AG10803 (cell line): ENCODE measurements around the gene POMT1.
A peak's percentile ranks its signal among the peaks of the same experiment; 100 is the strongest.
"Not testable (repeated sequence)": the region's sequence is repeated elsewhere in the genome, so short reads cannot be mapped to it uniquely, and the experiment has no call there.

Experiments
- DNase-seq: peaks from one replicate; pipeline ENCODE4 v3.0.0; 2010; ENCODE audit warnings: low read depth
- H3K4me3 ChIP-seq: 2 replicates; pipeline ENCODE4 v1.5.1; 2011; ENCODE audit warnings: mild to moderate bottlenecking, low read length, control low read depth
- TF ChIP-seq, protein P1 (sequence below): conservative IDR thresholded peaks from 2 replicates; pipeline ENCODE4 v1.5.1; 2011; ENCODE audit warnings: mild to moderate bottlenecking, low read length, control low read depth, inconsistent platforms

Gene POMT1

DNA sequence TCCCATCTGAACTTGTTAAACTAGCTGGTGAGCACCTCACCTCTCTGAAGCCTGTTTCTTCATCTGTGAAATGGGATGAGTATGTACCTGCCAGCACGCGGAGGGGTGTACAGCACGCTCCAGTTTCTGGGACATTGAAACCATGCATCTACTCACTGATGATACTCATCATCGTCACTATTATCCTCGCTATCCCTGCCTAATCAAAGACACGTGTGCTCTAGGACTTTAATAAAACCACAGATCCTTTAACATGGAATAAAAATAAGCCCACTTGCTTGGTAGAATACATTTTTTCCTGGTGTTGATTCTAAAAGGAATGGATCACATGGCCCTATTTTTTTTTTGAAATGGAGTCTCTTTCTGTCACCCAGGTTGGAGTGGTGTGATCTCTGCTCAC lies 37.3 kb upstream of the POMT1 start:
- peak; percentile 16 for DNase-seq
- TF ChIP-seq, protein P1, sequence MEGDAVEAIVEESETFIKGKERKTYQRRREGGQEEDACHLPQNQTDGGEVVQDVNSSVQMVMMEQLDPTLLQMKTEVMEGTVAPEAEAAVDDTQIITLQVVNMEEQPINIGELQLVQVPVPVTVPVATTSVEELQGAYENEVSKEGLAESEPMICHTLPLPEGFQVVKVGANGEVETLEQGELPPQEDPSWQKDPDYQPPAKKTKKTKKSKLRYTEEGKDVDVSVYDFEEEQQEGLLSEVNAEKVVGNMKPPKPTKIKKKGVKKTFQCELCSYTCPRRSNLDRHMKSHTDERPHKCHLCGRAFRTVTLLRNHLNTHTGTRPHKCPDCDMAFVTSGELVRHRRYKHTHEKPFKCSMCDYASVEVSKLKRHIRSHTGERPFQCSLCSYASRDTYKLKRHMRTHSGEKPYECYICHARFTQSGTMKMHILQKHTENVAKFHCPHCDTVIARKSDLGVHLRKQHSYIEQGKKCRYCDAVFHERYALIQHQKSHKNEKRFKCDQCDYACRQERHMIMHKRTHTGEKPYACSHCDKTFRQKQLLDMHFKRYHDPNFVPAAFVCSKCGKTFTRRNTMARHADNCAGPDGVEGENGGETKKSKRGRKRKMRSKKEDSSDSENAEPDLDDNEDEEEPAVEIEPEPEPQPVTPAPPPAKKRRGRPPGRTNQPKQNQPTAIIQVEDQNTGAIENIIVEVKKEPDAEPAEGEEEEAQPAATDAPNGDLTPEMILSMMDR, result no peak
- H3K4me3 ChIP-seq, result no peak overlapping the region

DNA sequence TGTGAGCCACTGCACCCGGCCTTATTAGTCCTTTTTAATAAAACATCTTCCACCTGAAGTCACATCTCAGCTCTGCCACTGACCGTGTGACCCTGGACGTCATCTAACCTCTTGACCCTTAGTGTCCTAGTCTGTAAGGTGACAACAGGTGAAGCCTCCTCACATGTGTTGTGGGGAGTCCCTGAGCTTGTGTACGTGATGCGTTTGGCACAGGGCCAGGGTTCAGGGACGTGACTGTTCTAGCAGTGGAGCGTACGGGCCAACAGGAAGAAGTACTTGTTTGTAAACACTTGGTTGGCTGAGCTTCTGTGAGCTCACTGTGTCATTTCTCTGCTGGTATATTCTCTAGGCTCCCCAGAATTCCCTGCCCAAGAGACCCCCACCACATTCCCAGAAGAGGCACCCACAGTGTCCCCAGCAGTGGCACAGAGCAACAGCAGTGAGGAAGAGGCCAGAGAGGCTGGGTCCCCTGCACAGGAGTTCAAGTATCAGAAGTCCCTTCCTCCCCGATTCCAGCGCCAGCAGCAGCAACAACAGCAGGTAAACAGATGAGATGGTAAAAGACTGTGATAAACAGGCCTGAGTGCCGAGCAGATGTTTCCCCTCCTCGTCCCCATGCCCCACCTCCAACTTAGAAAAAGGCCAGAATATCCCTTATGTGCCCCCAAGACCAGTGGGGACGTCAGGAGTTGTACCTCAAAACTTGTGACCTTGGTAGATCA lies 35.3 kb upstream of the POMT1 start:
- DNase-seq, result no peak
- TF ChIP-seq, protein P1, result no peak
- H3K4me3 ChIP-seq, result no peak overlapping the region

DNA sequence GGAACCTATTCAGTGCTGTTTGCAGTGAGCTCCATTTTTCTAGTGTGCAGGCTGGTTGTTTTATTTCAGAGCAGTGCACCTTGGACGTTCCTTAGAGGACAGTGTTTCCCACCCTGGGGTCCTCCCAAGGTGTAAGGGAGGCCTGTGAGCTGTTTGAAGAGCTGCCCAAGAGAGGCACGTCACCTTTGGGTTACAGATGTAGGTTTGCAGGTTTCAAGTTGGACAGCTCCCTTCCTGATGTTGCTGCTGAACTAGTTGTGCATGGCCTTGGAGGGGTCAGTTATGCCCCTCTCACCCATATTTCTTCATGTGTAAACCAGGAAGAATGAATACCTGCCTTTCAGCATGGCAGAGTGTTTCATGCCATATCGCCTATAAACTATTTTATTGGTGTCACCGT lies 34.7 kb upstream of the POMT1 start:
- DNase-seq, result no peak

DNA sequence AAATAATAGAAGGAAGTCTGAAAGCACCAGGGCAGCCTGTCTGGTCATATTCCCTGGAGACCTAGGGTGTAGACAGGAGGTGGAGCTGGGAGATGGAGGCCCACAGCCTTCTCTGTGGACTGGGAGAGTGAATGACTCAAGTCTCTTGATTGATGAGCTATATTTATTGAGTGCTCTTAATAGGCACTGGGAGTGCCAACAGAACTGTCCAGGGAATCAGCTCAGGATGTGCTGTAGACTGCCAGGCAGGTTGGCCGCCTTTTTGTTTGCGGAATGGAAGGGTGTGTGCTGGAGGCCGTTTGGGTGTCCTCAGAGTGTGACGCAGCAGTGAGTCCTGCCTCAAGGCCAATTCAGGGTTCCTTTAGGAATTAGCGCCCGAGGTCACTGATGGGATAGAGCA lies 33.4 kb upstream of the POMT1 start:
- H3K4me3 ChIP-seq, result no peak overlapping the region
- DNase-seq, result no peak
- TF ChIP-seq, protein P1, result no peak

More for the DNA sequence above, 34.7 kb upstream of the POMT1 start:
- TF ChIP-seq, protein P1, result no peak
- H3K4me3 ChIP-seq, result no peak overlapping the region

DNA sequence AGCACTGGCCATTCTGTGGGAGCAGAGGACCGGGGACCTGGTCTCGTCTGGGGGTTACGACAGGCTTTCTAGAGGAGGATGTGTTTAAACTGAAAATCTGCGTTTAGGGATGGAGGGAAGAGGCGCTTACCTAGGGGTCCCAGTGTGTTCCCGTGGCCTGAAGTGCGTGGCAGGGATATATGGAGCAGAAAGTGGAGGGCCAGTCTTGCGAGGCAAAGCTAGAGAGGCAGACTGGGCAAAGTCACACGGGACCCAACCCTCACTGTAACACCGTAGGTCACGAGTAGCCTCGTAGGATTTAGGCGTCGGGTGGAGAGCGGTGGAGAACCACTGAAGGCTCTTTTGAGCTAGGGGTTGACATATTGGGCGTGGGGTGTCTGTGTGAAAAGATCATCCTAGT lies 32.8 kb upstream of the POMT1 start:
- DNase-seq, result no peak
- TF ChIP-seq, protein P1, result no peak
- H3K4me3 ChIP-seq, result no peak overlapping the region

DNA sequence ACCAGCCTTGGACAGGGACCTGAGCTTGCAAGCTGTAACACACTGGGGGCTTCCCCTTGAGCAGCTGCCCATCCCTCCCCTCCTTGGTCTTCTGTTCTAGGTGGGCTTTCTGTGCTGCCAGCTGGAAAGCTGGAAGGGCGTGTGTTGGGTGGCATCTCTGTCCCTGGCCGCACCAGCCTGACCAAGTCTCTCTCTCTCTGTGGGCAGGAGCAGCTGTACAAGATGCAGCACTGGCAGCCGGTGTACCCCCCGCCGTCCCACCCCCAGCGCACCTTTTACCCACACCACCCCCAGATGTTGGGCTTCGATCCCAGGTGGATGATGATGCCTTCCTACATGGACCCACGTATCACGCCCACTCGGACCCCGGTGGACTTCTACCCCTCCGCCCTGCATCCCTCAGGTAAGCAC lies 32.1 kb upstream of the POMT1 start:
- DNase-seq, result no peak
- TF ChIP-seq, protein P1, result no peak
- H3K4me3 ChIP-seq, result no peak overlapping the region

DNA sequence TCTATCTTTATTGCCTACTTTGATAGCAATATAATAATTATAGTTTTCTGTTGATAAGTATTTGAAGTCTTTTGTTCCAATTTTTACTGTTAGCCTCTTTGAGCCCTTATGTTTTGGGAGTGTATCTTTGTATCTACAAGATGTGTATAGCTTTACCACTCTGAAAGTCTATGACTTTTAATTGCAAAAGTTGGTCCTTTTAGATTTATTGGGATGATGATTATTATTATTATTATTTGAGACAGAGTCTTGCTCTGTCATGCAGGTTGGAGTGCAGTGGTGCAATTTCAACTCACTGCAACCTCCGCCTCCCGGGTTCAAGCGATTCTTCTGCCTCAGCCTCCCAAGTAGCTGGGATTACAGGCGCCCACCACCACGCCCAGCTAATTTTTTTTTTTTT lies 30.6 kb upstream of the POMT1 start:
- H3K4me3 ChIP-seq, DNase-seq: not testable (repeated sequence)
